Fibroblast of mammary gland (primary cell): Measurements from ENCODE around the gene TCF19.
"Not testable (repeated sequence)": the region's sequence is repeated elsewhere in the genome, so short reads cannot be mapped to it uniquely, and the experiment has no call there.

Experiments
- DNase-seq: peaks from one replicate; pipeline ENCODE4 v3.0.0-alpha.2; 2010; ENCODE audit warnings: low read depth
- H3K4me3 ChIP-seq: 2 replicates; pipeline ENCODE4 v1.5.1; 2011; ENCODE audit warnings: low read depth, mild to moderate bottlenecking, low read length, moderate library complexity; ENCODE audit not compliant: control insufficient read depth
- CTCF ChIP-seq: conservative IDR thresholded peaks from 2 replicates; pipeline ENCODE4 v1.5.1; 2011; ENCODE audit warnings: low read depth, low read length, inconsistent platforms; ENCODE audit not compliant: control insufficient read depth, insufficient read depth

TCF19 gene

GRCh38 chr6:31180500-31180899, 22.1 kb downstream of the TCF19 start:
- no peak for TF ChIP-seq CTCF
- peak overlapping the region; percentile 40 for H3K4me3 ChIP-seq
- peak; percentile 81 for DNase-seq

GRCh38 chr6:31183287-31183686, 24.9 kb downstream of the TCF19 start:
- H3K4me3 ChIP-seq, DNase-seq: not testable (repeated sequence)

GRCh38 chr6:31183859-31184258, 25.5 kb downstream of the TCF19 start:
- DNase-seq, H3K4me3 ChIP-seq: not testable (repeated sequence)

- not testable (repeated sequence) for DNase-seq, H3K4me3 ChIP-seq
These were observed 27.3 kb downstream of the TCF19 start for GRCh38 chr6:31185695-31186051.

- TF ChIP-seq CTCF: no peak
- H3K4me3 ChIP-seq: no peak overlapping the region
- DNase-seq: no peak
These were observed 27.8 kb downstream of the TCF19 start for GRCh38 chr6:31186052-31186734.

- no peak for TF ChIP-seq CTCF
- H3K4me3 ChIP-seq: no peak overlapping the region
- DNase-seq: no peak
These were observed 29.4 kb downstream of the TCF19 start for GRCh38 chr6:31187780-31188194.

GRCh38 chr6:31189223-31189622, 30.8 kb downstream of the TCF19 start:
- DNase-seq, H3K4me3 ChIP-seq: not testable (repeated sequence)

GRCh38 chr6:31190488-31190887, 32.1 kb downstream of the TCF19 start:
- DNase-seq: no peak
- no peak for TF ChIP-seq CTCF
- H3K4me3 ChIP-seq: no peak overlapping the region

GRCh38 chr6:31192431-31193105, 34.2 kb downstream of the TCF19 start:
- peak; percentile 72 for DNase-seq
- TF ChIP-seq CTCF: peak; percentile 67
- H3K4me3 ChIP-seq: not testable (repeated sequence)
